Measurements from ENCODE around the gene ADM5.

DNA sequence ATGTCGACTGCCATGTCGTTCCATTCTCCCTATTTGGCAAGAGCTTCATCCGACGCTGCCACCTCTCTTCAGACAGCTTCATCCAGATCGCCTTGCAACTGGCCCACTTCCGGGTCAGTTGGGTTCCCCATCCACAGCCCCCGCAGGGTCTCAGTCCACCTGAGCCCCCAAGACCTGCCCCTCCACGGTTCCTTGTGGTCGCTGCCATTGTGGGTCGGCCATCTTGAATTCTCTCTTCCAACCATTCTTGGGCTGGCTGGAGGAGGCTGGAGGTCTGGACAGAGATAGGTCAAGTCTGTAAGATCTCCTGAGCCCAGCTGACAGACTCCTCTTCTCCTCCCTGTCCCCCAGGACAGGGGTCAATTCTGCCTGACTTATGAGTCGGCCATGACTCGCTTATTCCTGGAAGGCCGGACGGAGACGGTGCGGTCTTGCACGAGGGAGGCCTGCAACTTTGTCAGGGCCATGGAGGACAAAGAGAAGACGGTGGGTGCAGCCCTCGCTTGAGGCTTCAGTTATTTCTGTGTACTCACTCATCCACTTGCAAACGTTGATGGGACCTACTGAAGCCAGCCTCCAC lies 21.1 kb downstream of the ADM5 start:
- TF ChIP-seq, protein P1, sequence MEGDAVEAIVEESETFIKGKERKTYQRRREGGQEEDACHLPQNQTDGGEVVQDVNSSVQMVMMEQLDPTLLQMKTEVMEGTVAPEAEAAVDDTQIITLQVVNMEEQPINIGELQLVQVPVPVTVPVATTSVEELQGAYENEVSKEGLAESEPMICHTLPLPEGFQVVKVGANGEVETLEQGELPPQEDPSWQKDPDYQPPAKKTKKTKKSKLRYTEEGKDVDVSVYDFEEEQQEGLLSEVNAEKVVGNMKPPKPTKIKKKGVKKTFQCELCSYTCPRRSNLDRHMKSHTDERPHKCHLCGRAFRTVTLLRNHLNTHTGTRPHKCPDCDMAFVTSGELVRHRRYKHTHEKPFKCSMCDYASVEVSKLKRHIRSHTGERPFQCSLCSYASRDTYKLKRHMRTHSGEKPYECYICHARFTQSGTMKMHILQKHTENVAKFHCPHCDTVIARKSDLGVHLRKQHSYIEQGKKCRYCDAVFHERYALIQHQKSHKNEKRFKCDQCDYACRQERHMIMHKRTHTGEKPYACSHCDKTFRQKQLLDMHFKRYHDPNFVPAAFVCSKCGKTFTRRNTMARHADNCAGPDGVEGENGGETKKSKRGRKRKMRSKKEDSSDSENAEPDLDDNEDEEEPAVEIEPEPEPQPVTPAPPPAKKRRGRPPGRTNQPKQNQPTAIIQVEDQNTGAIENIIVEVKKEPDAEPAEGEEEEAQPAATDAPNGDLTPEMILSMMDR (IDR thresholded peaks at IDR 0.05), result no peak
- TF ChIP-seq POLR2A (IDR thresholded peaks at IDR 0.05) (no peak), POLR2AphosphoS5 (IDR thresholded peaks at IDR 0.05) (no peak)
